ENCODE measurements around the gene CADM3.
A peak's percentile ranks its signal among the peaks of the same experiment; 100 is the strongest.

CADM3 gene

DNA sequence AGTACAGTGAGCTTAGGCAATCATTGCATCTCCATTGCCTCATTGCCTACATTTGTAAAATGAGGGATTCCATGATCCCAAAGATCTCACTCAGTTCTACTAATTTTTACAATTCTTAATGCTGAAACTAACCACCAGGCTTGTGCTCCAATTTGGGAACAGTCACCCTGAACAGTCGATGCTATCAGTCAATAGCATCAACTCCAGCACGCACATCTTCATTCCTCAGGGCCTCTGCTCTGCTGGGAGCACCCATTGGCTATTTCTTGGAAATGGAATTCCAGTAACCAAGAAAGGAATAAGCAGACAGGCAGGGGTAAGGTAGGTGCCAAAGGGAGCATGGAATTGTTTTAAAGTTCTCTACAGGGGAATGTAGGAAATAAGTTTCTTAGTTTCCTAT is 19.0 kb downstream of the CADM3 start:
- TF ChIP-seq, protein P1, sequence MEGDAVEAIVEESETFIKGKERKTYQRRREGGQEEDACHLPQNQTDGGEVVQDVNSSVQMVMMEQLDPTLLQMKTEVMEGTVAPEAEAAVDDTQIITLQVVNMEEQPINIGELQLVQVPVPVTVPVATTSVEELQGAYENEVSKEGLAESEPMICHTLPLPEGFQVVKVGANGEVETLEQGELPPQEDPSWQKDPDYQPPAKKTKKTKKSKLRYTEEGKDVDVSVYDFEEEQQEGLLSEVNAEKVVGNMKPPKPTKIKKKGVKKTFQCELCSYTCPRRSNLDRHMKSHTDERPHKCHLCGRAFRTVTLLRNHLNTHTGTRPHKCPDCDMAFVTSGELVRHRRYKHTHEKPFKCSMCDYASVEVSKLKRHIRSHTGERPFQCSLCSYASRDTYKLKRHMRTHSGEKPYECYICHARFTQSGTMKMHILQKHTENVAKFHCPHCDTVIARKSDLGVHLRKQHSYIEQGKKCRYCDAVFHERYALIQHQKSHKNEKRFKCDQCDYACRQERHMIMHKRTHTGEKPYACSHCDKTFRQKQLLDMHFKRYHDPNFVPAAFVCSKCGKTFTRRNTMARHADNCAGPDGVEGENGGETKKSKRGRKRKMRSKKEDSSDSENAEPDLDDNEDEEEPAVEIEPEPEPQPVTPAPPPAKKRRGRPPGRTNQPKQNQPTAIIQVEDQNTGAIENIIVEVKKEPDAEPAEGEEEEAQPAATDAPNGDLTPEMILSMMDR (conservative IDR thresholded peaks at IDR 0.05; ENCODE audit: low read depth): no peak
- ChIA-PET POLR2A (ENCODE audit: low non-redundant PET) (no interaction called here), CTCF (no interaction called here)
- DNase-seq (ENCODE audit: low spot score): no peak
- H3K27ac ChIP-seq: no peak overlapping the region

DNA sequence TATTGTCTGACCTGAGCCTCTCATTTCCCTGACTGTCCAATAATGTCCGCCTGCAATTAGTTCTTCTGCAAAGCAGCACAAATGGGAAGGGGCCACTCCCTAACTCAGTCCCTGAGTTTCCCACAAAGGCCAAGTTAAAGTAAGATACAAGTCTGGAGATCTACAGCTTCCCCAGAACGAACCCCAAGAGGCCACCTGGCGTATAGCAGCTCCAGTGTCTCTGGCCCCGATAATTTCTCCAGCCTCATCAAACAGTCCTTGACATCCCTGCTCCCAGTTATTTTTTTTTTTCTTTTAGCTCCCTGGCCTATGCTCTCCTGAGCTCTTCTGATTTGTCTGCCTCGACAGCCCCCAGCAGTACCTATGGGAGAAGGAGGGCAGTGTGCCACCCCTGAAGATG is 25.1 kb downstream of the CADM3 start:
- CTCF ChIA-PET: interaction anchor here (0.6 to 3.7 kb wide), 7 partner anchors 18 to 691 kb away, joined by 3 to 23 read pairs (median 4); no protein-coding TSS in a partner anchor
- H3K27ac ChIP-seq: no peak overlapping the region
- TF ChIP-seq, protein P1 (conservative IDR thresholded peaks at IDR 0.05; ENCODE audit: low read depth): peak; percentile 15; the same call in 1 of the 2 replicates
- POLR2A ChIA-PET (ENCODE audit: low non-redundant PET): no interaction called here
- no peak for DNase-seq (ENCODE audit: low spot score)

DNA sequence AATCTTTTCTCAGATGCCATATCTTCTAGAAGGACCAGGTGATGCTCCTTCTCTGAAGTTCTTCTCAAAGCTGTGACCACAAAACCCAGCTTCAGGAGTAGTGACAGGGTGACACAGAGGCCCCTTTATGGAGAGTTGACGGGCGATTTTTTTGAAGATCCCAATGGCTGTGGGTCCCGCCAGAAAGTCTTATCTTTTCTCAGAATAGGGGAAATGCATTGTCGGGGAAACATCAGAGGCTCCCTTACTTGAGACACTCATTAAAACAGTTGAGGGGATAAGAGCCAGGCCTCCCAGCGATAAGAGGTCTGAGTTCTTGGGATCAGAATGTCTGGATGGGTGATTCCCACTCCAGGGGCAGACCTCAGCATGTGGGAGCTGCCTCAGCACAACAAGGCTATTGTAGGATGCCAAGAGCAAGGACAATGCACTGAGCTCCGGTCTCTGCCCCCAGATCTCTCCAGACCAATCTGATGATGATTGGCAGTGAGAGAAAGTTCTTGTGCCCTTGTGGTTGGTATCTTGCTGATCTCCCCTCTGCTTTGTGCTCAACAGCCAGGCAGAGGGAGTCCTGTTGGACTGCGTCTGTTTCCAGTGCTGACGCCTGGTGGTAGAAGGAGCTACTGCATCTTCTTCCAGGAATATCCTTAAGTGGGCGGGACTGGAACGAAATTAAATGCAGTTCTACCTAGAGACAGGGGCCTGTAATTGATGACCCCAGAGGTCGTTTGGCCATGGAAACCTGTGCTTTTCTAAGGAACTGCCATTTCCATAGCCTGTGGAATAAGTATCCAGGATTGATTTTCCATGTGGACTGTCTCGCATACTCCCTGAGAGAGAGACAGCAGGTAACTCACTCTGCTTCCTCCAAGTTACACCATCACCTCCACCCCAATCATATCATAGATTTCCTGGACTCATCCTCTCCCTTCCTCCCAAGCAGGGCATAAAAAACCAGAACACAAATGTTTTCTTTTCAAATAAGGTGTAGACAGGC is 26.4 kb downstream of the CADM3 start:
- peak; percentile 62 for DNase-seq (ENCODE audit: low spot score)
- CTCF ChIA-PET: interaction anchor here (0.5 to 3.7 kb wide), 17 partner anchors 10 to 1646 kb away, joined by 3 to 23 read pairs (median 3); no protein-coding TSS in a partner anchor
- TF ChIP-seq, protein P1 (conservative IDR thresholded peaks at IDR 0.05; ENCODE audit: low read depth): peak; percentile 89
- no peak overlapping the region for H3K27ac ChIP-seq
- POLR2A ChIA-PET (ENCODE audit: low non-redundant PET): no interaction called here

DNA sequence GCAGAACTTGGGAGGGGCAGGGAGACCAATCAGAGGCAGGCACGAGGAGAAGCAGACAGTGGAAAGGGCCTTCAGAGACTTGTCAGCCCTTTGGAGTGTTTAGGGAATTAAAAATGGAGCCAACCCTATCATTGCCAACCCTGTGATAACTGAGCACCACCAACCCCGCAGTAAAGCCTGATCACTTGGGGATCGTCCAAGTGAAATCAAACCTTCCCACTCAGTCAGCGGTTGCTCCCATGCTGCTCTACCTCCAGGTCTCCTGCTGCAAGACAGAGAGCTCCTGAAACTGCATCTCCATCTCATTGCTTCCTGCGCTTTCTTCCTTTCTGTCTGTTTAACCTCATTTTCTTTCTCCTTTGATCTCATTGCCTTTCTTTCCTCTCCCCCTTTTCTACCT is 28.5 kb downstream of the CADM3 start:
- ChIA-PET CTCF (no interaction called here), POLR2A (ENCODE audit: low non-redundant PET) (no interaction called here)
- no peak overlapping the region for H3K27ac ChIP-seq
- TF ChIP-seq, protein P1 (conservative IDR thresholded peaks at IDR 0.05; ENCODE audit: low read depth): no peak
- DNase-seq (ENCODE audit: low spot score): no peak

DNA sequence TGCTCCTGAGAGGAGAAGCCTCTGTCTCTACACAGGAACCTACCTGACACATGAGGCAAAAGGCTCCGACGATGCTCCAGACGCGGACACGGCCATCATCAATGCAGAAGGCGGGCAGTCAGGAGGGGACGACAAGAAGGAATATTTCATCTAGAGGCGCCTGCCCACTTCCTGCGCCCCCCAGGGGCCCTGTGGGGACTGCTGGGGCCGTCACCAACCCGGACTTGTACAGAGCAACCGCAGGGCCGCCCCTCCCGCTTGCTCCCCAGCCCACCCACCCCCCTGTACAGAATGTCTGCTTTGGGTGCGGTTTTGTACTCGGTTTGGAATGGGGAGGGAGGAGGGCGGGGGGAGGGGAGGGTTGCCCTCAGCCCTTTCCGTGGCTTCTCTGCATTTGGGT is 29.4 kb downstream of the CADM3 start:
- H3K27ac ChIP-seq: no peak overlapping the region
- TF ChIP-seq, protein P1 (conservative IDR thresholded peaks at IDR 0.05; ENCODE audit: low read depth): no peak
- ChIA-PET CTCF (interaction anchor here (0.6 kb wide), 1 partner anchor 364 kb away, joined by 4 read pairs; no protein-coding TSS in a partner anchor), POLR2A (ENCODE audit: low non-redundant PET) (no interaction called here)
- DNase-seq (ENCODE audit: low spot score): no peak

DNA sequence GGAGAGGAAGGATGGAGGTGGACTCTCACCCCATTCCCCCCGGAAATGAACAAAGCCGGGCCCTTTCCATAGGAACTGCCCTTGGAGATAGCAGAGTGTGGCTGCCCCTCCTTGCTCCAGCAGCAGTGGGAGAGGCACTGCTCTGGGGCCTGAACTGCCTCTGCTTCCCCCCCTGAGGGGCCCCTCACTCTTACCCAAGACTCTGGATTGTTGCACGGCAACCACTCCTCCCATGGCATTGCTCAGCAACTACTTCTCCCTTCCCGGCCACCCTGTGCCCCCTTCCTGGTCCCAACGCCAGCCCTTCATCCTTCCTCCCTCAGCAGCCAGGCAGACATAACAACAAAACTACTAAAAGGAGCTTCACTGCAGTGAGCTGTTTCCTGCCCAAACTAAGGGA is 30.2 kb downstream of the CADM3 start:
- no peak for DNase-seq (ENCODE audit: low spot score)
- H3K27ac ChIP-seq: no peak overlapping the region
- ChIA-PET CTCF (no interaction called here), POLR2A (ENCODE audit: low non-redundant PET) (no interaction called here)
- TF ChIP-seq, protein P1 (conservative IDR thresholded peaks at IDR 0.05; ENCODE audit: low read depth): no peak
